Nephron (organoid): ENCODE measurements around the gene SUGP1.

Experiments
- H3K27ac Mint-ChIP-seq, 3 experiments: 2 replicates each; pipeline ENCODE4 v1.8.0; 2020; ENCODE audit warnings: mixed read lengths in 3 of 3, mild to moderate bottlenecking in 2 of 3, moderate library complexity in 1 of 3
- H3K27me3 Mint-ChIP-seq: 2 replicates; pipeline ENCODE4 v1.8.0; 2021; ENCODE audit warnings: low read depth, mild to moderate bottlenecking, moderate library complexity, mixed read lengths
- H3K36me3 Mint-ChIP-seq: 2 replicates; pipeline ENCODE4 v1.8.0; 2020; ENCODE audit warnings: low read depth, mixed read lengths
- H3K4me1 Mint-ChIP-seq: 2 replicates; pipeline ENCODE4 v1.8.0; 2020; ENCODE audit warnings: mixed read lengths
- H3K4me3 Mint-ChIP-seq, 3 experiments: 2 replicates each; pipeline ENCODE4 v1.8.0; 2020; ENCODE audit warnings: mild to moderate bottlenecking in 3 of 3, mixed read lengths in 3 of 3, moderate library complexity in 2 of 3
- H3K9me3 Mint-ChIP-seq: 2 replicates; pipeline ENCODE4 v1.8.0; 2020; ENCODE audit warnings: mixed read lengths
- CTCF ChIP-seq, 3 experiments: fragments of 200-600 bp; sonication (generic); IDR thresholded peaks; one replicate each; pipeline ENCODE4 v1.5.0; 2021; ENCODE audit warnings: antibody characterized with exemption in 3 of 3; ENCODE audit not compliant: unreplicated experiment in 3 of 3

The SUGP1 gene

GRCh38 chr19:19238126-19238894, 82.0 kb downstream of the SUGP1 start:
- peaks cover 4% of the 10 kb centered on the region for H3K36me3 Mint-ChIP-seq
- no peak overlapping the region for H3K4me3 Mint-ChIP-seq
- H3K27me3 Mint-ChIP-seq, result peaks cover 19% of the 10 kb centered on the region
- no peak for TF ChIP-seq CTCF (IDR thresholded peaks at IDR 0.05; ENCODE audit: unreplicated experiment in 3 of 3)
- peaks cover 13% of the 10 kb centered on the region for H3K9me3 Mint-ChIP-seq
- H3K4me1 Mint-ChIP-seq, result no peaks in the 10 kb centered on the region
- H3K27ac Mint-ChIP-seq, result no peak overlapping the region

GRCh38 chr19:19236173-19236572, 84.1 kb downstream of the SUGP1 start:
- H3K4me1 Mint-ChIP-seq, result peaks cover 4% of the 10 kb centered on the region
- H3K36me3 Mint-ChIP-seq, result peaks cover 4% of the 10 kb centered on the region
- TF ChIP-seq CTCF (IDR thresholded peaks at IDR 0.05; ENCODE audit: unreplicated experiment in 3 of 3), result no peak
- no peak overlapping the region for H3K27ac Mint-ChIP-seq
- H3K9me3 Mint-ChIP-seq, result peaks cover 16% of the 10 kb centered on the region
- peaks cover 19% of the 10 kb centered on the region for H3K27me3 Mint-ChIP-seq
- no peak overlapping the region for H3K4me3 Mint-ChIP-seq

- Mint-ChIP-seq H3K36me3 (peaks cover 4% of the 10 kb centered on the region), H3K27me3 (peaks cover 19% of the 10 kb centered on the region), H3K4me3 (no peak overlapping the region), H3K4me1 (peaks cover 4% of the 10 kb centered on the region), H3K27ac (no peak overlapping the region), H3K9me3 (peaks cover 19% of the 10 kb centered on the region)
- no peak for TF ChIP-seq CTCF (IDR thresholded peaks at IDR 0.05; ENCODE audit: unreplicated experiment in 3 of 3)
These were observed 86.0 kb downstream of the SUGP1 start for GRCh38 chr19:19234220-19234816.

- TF ChIP-seq CTCF (IDR thresholded peaks at IDR 0.05; ENCODE audit: unreplicated experiment in 3 of 3), result no peak
- H3K27ac Mint-ChIP-seq, result no peak overlapping the region
- peaks cover 17% of the 10 kb centered on the region for H3K9me3 Mint-ChIP-seq
- peaks cover 4% of the 10 kb centered on the region for H3K36me3 Mint-ChIP-seq
- no peak overlapping the region for H3K4me3 Mint-ChIP-seq
- peaks cover 4% of the 10 kb centered on the region for H3K4me1 Mint-ChIP-seq
- peaks cover 28% of the 10 kb centered on the region for H3K27me3 Mint-ChIP-seq
These were observed 88.0 kb downstream of the SUGP1 start for GRCh38 chr19:19232261-19232721.

- H3K4me1 Mint-ChIP-seq, result peaks cover 4% of the 10 kb centered on the region
- H3K27me3 Mint-ChIP-seq, result peaks cover 38% of the 10 kb centered on the region
- H3K36me3 Mint-ChIP-seq, result peaks cover 1% of the 10 kb centered on the region
These were observed 89.3 kb downstream of the SUGP1 start for GRCh38 chr19:19230999-19231398.

More at GRCh38 chr19:19230999-19231398, 89.3 kb downstream of the SUGP1 start:
- no peak for TF ChIP-seq CTCF (IDR thresholded peaks at IDR 0.05; ENCODE audit: unreplicated experiment in 3 of 3)
- Mint-ChIP-seq H3K9me3 (peaks cover 13% of the 10 kb centered on the region), H3K27ac (no peak overlapping the region), H3K4me3 (no peak overlapping the region)
